Measurements from ENCODE around the gene NCBP3. TPM values are rescaled to one million over a fixed set of nuclear protein-coding genes. Genes with fewer than 3 reads are reported as not detected.

Gene NCBP3
- total RNA-seq, 4 donors from 2014 or later = 9.5 to 15.2 (median 14.5) TPM

DNA sequence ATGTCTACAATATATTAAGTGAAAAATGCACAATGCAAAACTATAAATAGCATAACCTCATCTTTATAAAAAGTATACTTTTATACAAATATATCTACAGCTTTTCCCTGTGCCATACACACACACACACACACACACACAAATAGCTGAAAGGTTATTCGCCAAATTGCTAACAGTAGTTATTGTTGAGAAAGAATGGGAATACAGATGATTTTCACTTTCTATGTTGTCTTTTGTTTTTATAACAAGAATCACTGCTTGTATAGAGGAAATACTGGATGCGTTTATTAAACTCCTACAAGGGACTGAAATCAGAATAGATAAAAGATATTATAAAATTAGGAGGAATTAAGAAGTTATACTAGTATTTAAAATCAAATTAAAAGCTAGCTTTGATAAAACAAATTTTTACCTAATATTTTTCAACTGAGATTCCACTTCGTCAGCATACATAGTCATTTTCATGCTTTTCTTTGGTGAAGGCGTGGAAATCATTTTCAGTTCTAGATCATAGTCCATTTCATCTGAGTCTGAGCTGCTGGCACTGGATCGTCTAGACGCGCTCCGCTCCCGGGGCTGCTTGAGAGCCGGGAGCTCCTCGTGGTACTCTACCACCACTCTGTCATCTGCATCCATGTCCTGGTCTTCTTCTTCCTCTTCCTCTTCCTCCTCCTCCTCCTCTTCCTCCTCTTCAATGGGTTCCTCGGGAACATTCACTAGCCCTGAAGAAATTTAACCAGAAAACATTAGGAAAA, 28.0 kb downstream of the NCBP3 start:
- no peaks in the 10 kb centered on the region for H3K9me3 ChIP-seq
- DNase-seq = no peak
- peaks cover 0 to 79% of the 10 kb centered on the region in 2 donors for H3K36me3 ChIP-seq
- H3K4me1 ChIP-seq = peaks cover 15 to 17% of the 10 kb centered on the region in 2 donors
- no peak for ATAC-seq
- intact Hi-C loops (cut with DNase I; ENCODE audit: low total_unique reads) = no loop called here
- no peaks in the 10 kb centered on the region for H3K27me3 ChIP-seq
- no peak overlapping the region for H3K27ac ChIP-seq
- in situ Hi-C loops (cut with MboI; ENCODE audit: low sequenced_read_pairs in 4 of 4) = loop anchor here in 1 of 4 donors (10.0 kb wide), 1 partner anchor 83 kb away; no protein-coding TSS in a partner anchor
- TF ChIP-seq, protein P1, sequence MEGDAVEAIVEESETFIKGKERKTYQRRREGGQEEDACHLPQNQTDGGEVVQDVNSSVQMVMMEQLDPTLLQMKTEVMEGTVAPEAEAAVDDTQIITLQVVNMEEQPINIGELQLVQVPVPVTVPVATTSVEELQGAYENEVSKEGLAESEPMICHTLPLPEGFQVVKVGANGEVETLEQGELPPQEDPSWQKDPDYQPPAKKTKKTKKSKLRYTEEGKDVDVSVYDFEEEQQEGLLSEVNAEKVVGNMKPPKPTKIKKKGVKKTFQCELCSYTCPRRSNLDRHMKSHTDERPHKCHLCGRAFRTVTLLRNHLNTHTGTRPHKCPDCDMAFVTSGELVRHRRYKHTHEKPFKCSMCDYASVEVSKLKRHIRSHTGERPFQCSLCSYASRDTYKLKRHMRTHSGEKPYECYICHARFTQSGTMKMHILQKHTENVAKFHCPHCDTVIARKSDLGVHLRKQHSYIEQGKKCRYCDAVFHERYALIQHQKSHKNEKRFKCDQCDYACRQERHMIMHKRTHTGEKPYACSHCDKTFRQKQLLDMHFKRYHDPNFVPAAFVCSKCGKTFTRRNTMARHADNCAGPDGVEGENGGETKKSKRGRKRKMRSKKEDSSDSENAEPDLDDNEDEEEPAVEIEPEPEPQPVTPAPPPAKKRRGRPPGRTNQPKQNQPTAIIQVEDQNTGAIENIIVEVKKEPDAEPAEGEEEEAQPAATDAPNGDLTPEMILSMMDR (IDR thresholded peaks at IDR 0.05 in 4 of 5, conservative IDR thresholded peaks at IDR 0.05 in 1 of 5) = no peak
- TF ChIP-seq POLR2A (IDR thresholded peaks at IDR 0.05) = no peak
- H3K4me3 ChIP-seq = no peak overlapping the region

DNA sequence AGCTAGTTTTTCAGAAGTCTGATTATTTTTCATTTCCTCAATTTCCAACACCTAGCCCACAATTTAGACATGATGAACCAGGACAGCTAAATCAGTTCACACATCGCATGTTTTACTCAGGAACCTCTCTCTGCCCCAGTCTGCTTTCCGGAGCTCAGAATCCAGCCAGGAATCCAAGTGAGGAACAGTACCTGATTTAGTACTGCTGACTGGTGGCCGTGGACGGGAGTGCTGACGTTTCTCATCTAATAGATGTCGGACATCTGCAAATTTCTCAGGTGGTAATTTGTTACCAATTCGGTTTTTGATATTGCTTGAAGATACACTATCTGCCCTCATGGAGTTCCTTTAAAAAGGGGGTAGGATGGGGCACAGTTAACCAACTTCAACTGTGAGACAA, 30.1 kb downstream of the NCBP3 start:
- peaks cover 0 to 77% of the 10 kb centered on the region in 2 donors for H3K36me3 ChIP-seq
- peaks cover 15 to 17% of the 10 kb centered on the region in 2 donors for H3K4me1 ChIP-seq
- H3K4me3 ChIP-seq = no peak overlapping the region
- H3K27me3 ChIP-seq = no peaks in the 10 kb centered on the region
- intact Hi-C loops (cut with DNase I; ENCODE audit: low total_unique reads) = no loop called here
- ATAC-seq (no peak), DNase-seq (no peak)
- H3K9me3 ChIP-seq = no peaks in the 10 kb centered on the region
- H3K27ac ChIP-seq = peak overlapping the region in 3 of 4 donors; percentile 77 to 83 (median 79)
- TF ChIP-seq, protein P1 (IDR thresholded peaks at IDR 0.05 in 4 of 5, conservative IDR thresholded peaks at IDR 0.05 in 1 of 5) = peak in 1 of 5 experiments; percentile 15
- TF ChIP-seq POLR2A (IDR thresholded peaks at IDR 0.05) = no peak
- in situ Hi-C loops (cut with MboI; ENCODE audit: low sequenced_read_pairs in 4 of 4) = loop anchor here in 1 of 4 donors (10.0 kb wide), 1 partner anchor 81 kb away; no protein-coding TSS in a partner anchor

DNA sequence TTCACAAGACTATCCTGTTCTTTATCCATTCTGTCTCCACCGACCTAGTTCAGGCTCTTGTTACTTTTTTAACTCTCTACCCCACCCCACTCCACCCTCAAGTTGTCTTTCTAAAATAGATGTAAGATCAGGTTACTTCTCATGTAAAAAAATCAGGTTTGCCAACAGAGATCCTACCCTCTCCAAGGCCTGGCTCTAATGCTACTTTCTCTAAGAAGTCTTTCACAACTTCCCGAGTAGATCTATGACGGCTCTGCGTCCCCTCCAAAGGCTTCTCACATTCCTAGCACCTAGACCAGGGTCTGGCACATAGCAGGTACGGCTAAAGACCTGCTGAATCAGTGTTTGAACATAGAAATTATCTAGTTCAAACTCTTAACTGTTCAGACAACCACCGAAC, 30.9 kb downstream of the NCBP3 start:
- TF ChIP-seq, protein P1 (IDR thresholded peaks at IDR 0.05 in 4 of 5, conservative IDR thresholded peaks at IDR 0.05 in 1 of 5) = no peak
- no peak for TF ChIP-seq POLR2A (IDR thresholded peaks at IDR 0.05)
- Histone ChIP-seq H3K27ac (peak overlapping the region; percentile 74 to 83 (median 78)), H3K36me3 (peaks cover 0 to 75% of the 10 kb centered on the region in 2 donors), H3K9me3 (no peaks in the 10 kb centered on the region), H3K4me3 (no peak overlapping the region), H3K4me1 (peaks cover 15 to 17% of the 10 kb centered on the region in 2 donors), H3K27me3 (no peaks in the 10 kb centered on the region)
- peak; percentile 99 to 100 for ATAC-seq
- DNase-seq = peak; percentile 44 to 75
- in situ Hi-C loops (cut with MboI; ENCODE audit: low sequenced_read_pairs in 4 of 4) = loop anchor here in 1 of 4 donors (10.0 kb wide), 1 partner anchor 80 kb away; no protein-coding TSS in a partner anchor
- intact Hi-C loops (cut with DNase I; ENCODE audit: low total_unique reads) = no loop called here

DNA sequence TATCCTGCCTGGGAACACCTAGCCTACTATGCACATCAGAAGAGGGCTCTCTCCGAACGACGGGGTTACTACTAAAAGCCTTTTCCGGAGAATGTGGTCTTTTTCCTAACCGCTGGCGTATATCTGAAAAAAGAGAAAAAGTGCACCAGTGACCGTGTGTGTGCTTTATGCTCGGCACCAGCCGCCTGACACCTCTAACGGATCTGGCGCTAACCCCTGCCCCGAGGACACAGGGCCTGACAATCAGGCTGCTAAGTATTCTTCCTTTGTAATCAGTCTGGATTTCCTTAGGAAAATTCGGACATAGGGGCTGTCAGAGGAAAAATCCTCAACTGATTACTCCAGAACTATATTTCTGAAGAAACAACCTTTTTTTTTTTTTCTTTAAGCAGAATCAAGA, 31.7 kb downstream of the NCBP3 start:
- Histone ChIP-seq H3K27ac (peak overlapping the region; percentile 74 to 83 (median 78)), H3K36me3 (peaks cover 0 to 67% of the 10 kb centered on the region in 2 donors), H3K27me3 (no peaks in the 10 kb centered on the region), H3K4me1 (peaks cover 15 to 17% of the 10 kb centered on the region in 2 donors), H3K4me3 (no peak overlapping the region), H3K9me3 (no peaks in the 10 kb centered on the region)
- in situ Hi-C loops (cut with MboI; ENCODE audit: low sequenced_read_pairs in 4 of 4) = loop anchor here in 1 of 4 donors (10.0 kb wide), 1 partner anchor 80 kb away; no protein-coding TSS in a partner anchor
- no peak for DNase-seq
- TF ChIP-seq, protein P1 (IDR thresholded peaks at IDR 0.05 in 4 of 5, conservative IDR thresholded peaks at IDR 0.05 in 1 of 5) = no peak
- intact Hi-C loops (cut with DNase I; ENCODE audit: low total_unique reads) = no loop called here
- ATAC-seq = no peak

Data from gastrocnemius medialis (tissue), 4 donors.